ENCODE data around the gene SMIM43.

Gene SMIM43

GRCh38 chr4:121764702-121765367, at the start of gene SMIM43:
Gene SMIM43, minus strand, starts transcription at chr4:121765164. Its CDS starts 59 bp downstream, at chr4:121765105.
- no peak for DNase-seq (ENCODE audit: low spot score)

GRCh38 chr4:121814756-121815155, 49.8 kb upstream of the SMIM43 start:
- DNase-seq (ENCODE audit: low spot score), result no peak

GRCh38 chr4:121811122-121811521, 46.2 kb upstream of the SMIM43 start:
- DNase-seq (ENCODE audit: low spot score), result no peak

- no peak for DNase-seq (ENCODE audit: low spot score)
Measured at GRCh38 chr4:121806411-121806810, 41.4 kb upstream of the SMIM43 start.

- DNase-seq (ENCODE audit: low spot score), result no peak
Measured at GRCh38 chr4:121801715-121802075, 36.7 kb upstream of the SMIM43 start.

GRCh38 chr4:121800961-121801714, 36.2 kb upstream of the SMIM43 start, which contains the start of gene EXOSC9:
Gene EXOSC9, plus strand, starts transcription at chr4:121801323. Its CDS starts 102 bp downstream, at chr4:121801425.
- peak; percentile 95 for DNase-seq (ENCODE audit: low spot score)

GRCh38 chr4:121800638-121800960, 35.6 kb upstream of the SMIM43 start:
- DNase-seq (ENCODE audit: low spot score), result no peak

GRCh38 chr4:121799867-121800501, 35.0 kb upstream of the SMIM43 start:
- DNase-seq (ENCODE audit: low spot score), result no peak

- no peak for DNase-seq (ENCODE audit: low spot score)
Measured at GRCh38 chr4:121799208-121799823, 34.4 kb upstream of the SMIM43 start.

GRCh38 chr4:121796283-121796682, 31.3 kb upstream of the SMIM43 start:
- DNase-seq (ENCODE audit: low spot score), result no peak

GRCh38 chr4:121794505-121795188, 29.7 kb upstream of the SMIM43 start:
- no peak for DNase-seq (ENCODE audit: low spot score)

GRCh38 chr4:121792966-121793365, 28.0 kb upstream of the SMIM43 start:
- no peak for DNase-seq (ENCODE audit: low spot score)

- DNase-seq (ENCODE audit: low spot score), result no peak
Measured at GRCh38 chr4:121791481-121791880, 26.5 kb upstream of the SMIM43 start.

GRCh38 chr4:121790976-121791375, 26.0 kb upstream of the SMIM43 start:
- no peak for DNase-seq (ENCODE audit: low spot score)

GRCh38 chr4:121789960-121790829, 25.2 kb upstream of the SMIM43 start:
- no peak for DNase-seq (ENCODE audit: low spot score)

GRCh38 chr4:121789455-121789854, 24.5 kb upstream of the SMIM43 start:
- DNase-seq (ENCODE audit: low spot score), result no peak

GRCh38 chr4:121788896-121789295, 23.9 kb upstream of the SMIM43 start:
- DNase-seq (ENCODE audit: low spot score), result no peak

- DNase-seq (ENCODE audit: low spot score), result no peak
Measured at GRCh38 chr4:121786221-121786620, 21.3 kb upstream of the SMIM43 start.

- DNase-seq (ENCODE audit: low spot score), result no peak
Measured at GRCh38 chr4:121785479-121785878, 20.5 kb upstream of the SMIM43 start.

GRCh38 chr4:121784975-121785374, 20.0 kb upstream of the SMIM43 start:
- no peak for DNase-seq (ENCODE audit: low spot score)

- DNase-seq (ENCODE audit: low spot score), result no peak
Measured at GRCh38 chr4:121784401-121784800, 19.4 kb upstream of the SMIM43 start.
